Body of pancreas (tissue), 4 donors: ENCODE data around the gene STAG2. TPM values are rescaled to one million over a fixed set of nuclear protein-coding genes. Genes with fewer than 3 reads are reported as not detected.

Source experiments
- ATAC-seq: fragments of 150-250 bp; one replicate; pipeline ENCODE4 v1.9.1; 2016
- DNase-seq, 4 donors: peaks; one replicate each; pipeline ENCODE4 v3.0.0-alpha.2; 2019
- H3K27ac ChIP-seq, 4 donors: fragments of 200-600 bp; sonication (generic); 1 replicate in 3 of 4; 2 replicates in 1 of 4; pipeline versions ENCODE4 v1.5.1 to v1.6.1; 2016 to 2019; ENCODE audit warnings: mild to moderate bottlenecking in 1 of 4, mixed read lengths in 1 of 4, moderate library complexity in 1 of 4
- H3K27me3 ChIP-seq, 2 donors: fragments of 200-600 bp; sonication (generic); one replicate each; pipeline ENCODE4 v1.6.0; 2016; ENCODE audit warnings: mild to moderate bottlenecking in 1 of 2
- H3K36me3 ChIP-seq, 2 donors: fragments of 200-600 bp; sonication (generic); replicated peaks in 1 of 2; 2 replicates each; pipeline ENCODE4 v1.5.1; 2016; ENCODE audit warnings: low read depth in 2 of 2; ENCODE audit not compliant: insufficient read depth in 1 of 2
- H3K4me1 ChIP-seq: fragments of 200-600 bp; sonication (generic); one replicate; pipeline ENCODE4 v1.6.0; 2016
- H3K4me3 ChIP-seq, 2 donors: fragments of 200-600 bp; sonication (generic); 1 replicate in 1 of 2; 2 replicates in 1 of 2; pipeline ENCODE4 v1.5.1; 2016 to 2019
- H3K9me3 ChIP-seq, 3 donors: fragments of 200-600 bp; sonication (generic); 1 replicate in 2 of 3; 2 replicates in 1 of 3; pipeline ENCODE4 v1.5.1; 2016
- POLR2A ChIP-seq, 3 donors: fragments of 450-650 bp; IDR thresholded peaks; one replicate each; pipeline ENCODE4 v1.6.1; 2016; ENCODE audit warnings: antibody characterized with exemption in 3 of 3, mild to moderate bottlenecking in 2 of 3
- WGBS, 2 donors: methylation state at CpG; one replicate each; pipeline ENCODE4 v1.1.5; 2017; 5-methylcytosine and 5-hydroxymethylcytosine counted together
- intact Hi-C: fragments of 100-400 bp; cut with DNase I; formaldehyde crosslinking; loops from one replicate; pipeline ENCODE4 v1.15.1; 2023
- total RNA-seq, 2 donors: library from RNA; depleted of rRNA; stranded (reverse); fragments of >200 nt; gene quantifications; one replicate each; pipeline ENCODE4 v1.1.0, GENCODE V29; 2016
- TF ChIP-seq, protein P1 (sequence below), 7 experiments: fragments of 450-650 bp in 4 of 7; fragments of 200-600 bp in 3 of 7; sonication (generic) in 3 of 7; IDR thresholded peaks; one replicate each; pipeline ENCODE4 v1.5.1; 2016 to 2019; ENCODE audit warnings: antibody characterized with exemption in 7 of 7

STAG2 gene
- total RNA-seq, 2 donors from 2014 or later, result 26.4 to 39.2 TPM

DNA sequence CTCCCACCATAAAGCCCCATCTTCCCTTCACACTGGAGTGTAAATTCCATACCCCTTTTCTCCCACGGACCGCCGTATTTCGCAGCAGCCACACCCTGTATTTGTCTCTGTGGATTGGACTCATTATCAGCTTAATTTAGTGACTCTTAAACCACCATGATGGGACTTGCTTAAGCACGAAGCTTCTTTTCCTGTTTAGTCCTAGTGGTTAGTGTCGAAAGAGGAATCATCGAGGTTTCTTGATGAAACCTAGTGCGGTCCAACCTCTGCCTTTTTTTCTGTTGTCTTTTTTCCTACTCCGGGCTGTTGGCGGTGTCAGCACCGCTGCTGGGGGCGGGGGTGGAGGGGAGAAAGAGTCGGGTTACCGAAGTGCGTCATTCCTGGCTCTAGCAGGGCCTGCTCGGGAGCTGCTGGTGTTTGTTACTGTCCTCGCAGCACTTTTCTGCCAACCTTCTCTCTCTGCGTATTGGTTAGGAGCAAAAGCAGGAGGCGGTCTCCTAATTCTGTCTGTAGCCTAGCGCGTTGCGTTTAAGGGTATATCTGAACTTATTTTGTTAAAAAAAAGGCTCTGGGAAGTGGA lies 1.4 kb downstream of the STAG2 start:
- peak overlapping the region in 1 of 2 donors; percentile 43 for H3K4me3 ChIP-seq
- H3K4me1 ChIP-seq, result peaks cover 5% of the 10 kb centered on the region
- ATAC-seq (peak; percentile 77), DNase-seq (peak; percentile 88 to 95 (median 92))
- H3K9me3 ChIP-seq, result no peaks in the 10 kb centered on the region
- H3K36me3 ChIP-seq, result no peaks in the 10 kb centered on the region
- 0 to 1% methylated on average over 16 to 21 of the region's 22 CpGs for WGBS, 2 donors
- peak overlapping the region; percentile 95 to 98 (median 98) for H3K27ac ChIP-seq
- intact Hi-C loops, result no loop called here
- H3K27me3 ChIP-seq, result no peaks in the 10 kb centered on the region
- TF ChIP-seq, protein P1, sequence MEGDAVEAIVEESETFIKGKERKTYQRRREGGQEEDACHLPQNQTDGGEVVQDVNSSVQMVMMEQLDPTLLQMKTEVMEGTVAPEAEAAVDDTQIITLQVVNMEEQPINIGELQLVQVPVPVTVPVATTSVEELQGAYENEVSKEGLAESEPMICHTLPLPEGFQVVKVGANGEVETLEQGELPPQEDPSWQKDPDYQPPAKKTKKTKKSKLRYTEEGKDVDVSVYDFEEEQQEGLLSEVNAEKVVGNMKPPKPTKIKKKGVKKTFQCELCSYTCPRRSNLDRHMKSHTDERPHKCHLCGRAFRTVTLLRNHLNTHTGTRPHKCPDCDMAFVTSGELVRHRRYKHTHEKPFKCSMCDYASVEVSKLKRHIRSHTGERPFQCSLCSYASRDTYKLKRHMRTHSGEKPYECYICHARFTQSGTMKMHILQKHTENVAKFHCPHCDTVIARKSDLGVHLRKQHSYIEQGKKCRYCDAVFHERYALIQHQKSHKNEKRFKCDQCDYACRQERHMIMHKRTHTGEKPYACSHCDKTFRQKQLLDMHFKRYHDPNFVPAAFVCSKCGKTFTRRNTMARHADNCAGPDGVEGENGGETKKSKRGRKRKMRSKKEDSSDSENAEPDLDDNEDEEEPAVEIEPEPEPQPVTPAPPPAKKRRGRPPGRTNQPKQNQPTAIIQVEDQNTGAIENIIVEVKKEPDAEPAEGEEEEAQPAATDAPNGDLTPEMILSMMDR (IDR thresholded peaks at IDR 0.05), result peak in 1 of 7 experiments; percentile 10
- peak; percentile 61 to 90 (median 85) for TF ChIP-seq POLR2A (IDR thresholded peaks at IDR 0.05)

DNA sequence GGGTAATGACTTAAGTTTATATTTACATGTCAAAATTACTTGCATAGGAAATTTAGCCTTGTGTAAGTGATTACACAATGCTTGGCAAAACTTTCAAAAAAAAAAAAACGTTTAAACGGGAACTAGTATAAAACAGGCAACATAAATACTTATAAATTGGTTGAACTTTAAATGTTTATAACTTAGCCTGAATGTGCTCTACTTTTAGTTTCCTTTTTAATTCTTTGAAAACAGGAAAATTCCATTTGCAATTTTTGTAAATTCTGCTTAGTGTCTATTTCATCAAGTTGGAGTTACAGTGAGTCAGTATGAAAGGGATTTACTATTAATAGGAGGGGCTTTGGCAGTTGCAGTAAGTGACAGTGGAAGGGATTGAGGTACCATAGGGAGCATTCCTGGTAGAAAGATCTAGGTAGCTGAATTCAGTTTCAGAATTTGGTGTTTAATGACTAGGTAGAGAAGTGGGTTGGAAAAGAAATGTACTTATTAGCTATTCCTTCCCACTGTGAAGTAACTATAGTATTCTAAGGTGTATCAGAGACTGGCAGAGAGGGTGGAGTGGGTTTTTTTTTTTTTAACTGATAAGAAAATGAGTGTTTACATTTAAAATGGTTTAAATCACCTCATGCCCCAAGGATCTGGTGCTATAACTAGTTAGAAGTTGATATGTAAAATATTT lies 2.8 kb downstream of the STAG2 start:
- H3K9me3 ChIP-seq, result no peaks in the 10 kb centered on the region
- intact Hi-C loops, result no loop called here
- peak overlapping the region in 3 of 4 donors; percentile 98 for H3K27ac ChIP-seq
- H3K4me1 ChIP-seq, result peaks cover 5% of the 10 kb centered on the region
- H3K36me3 ChIP-seq, result no peaks in the 10 kb centered on the region
- no peak for ATAC-seq
- WGBS, 2 donors, result 0% methylated on average over 2 of the region's 2 CpGs
- H3K4me3 ChIP-seq, result no peak overlapping the region
- no peak for DNase-seq
- no peaks in the 10 kb centered on the region for H3K27me3 ChIP-seq
- TF ChIP-seq, protein P1 (IDR thresholded peaks at IDR 0.05), result no peak
- no peak for TF ChIP-seq POLR2A (IDR thresholded peaks at IDR 0.05)

DNA sequence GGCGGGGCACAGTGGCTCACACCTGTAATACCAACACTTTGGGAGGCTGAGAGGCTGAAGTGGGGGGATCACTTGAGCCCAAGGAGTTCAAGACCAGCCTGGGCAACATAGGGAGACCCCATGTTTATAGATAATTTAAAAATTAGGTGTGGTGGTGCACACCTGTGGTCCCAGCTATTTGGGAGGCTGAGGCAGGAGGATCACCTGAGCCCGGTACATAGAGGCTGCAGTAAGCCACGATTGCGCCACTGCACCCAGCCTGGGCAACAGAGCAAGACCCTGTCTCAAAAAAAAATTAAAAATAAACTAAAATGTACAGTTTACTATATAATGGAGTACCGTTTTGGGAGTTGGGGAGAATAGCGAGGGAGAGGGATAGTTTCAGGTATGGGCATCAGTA lies 4.2 kb downstream of the STAG2 start:
- no peak for ATAC-seq

DNA sequence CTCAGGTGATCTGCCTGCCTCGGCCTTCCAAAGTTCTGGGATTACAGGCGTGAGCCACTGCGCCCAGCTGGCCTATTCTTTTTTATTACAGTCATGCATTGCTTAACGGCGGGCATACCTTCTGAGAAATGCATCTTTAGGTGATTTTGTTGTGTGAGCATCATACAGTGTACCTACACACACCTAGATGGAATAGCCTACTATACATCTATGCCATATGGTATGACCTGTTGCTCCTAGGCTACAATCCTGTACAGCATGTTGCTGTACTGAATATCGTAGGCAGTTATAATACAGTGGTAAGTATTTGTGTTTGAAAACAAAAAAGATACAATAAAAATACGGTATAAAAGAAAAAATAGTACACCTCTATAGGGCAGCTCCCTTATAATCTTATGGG lies 6.0 kb downstream of the STAG2 start:
- TF ChIP-seq, protein P1 (IDR thresholded peaks at IDR 0.05), result no peak
- no peak for TF ChIP-seq POLR2A (IDR thresholded peaks at IDR 0.05)

More for the DNA sequence above, 4.2 kb downstream of the STAG2 start:
- peaks cover 5% of the 10 kb centered on the region for H3K4me1 ChIP-seq
- H3K27me3 ChIP-seq, result no peaks in the 10 kb centered on the region
- H3K27ac ChIP-seq, result no peak overlapping the region
- no peak for DNase-seq
- intact Hi-C loops, result no loop called here
- H3K4me3 ChIP-seq, result no peak overlapping the region
- H3K9me3 ChIP-seq, result no peaks in the 10 kb centered on the region
- WGBS, 2 donors, result 88 to 94% methylated on average over 4 to 5 of the region's 6 CpGs
- TF ChIP-seq, protein P1 (IDR thresholded peaks at IDR 0.05), result no peak
- TF ChIP-seq POLR2A (IDR thresholded peaks at IDR 0.05), result no peak
- no peaks in the 10 kb centered on the region for H3K36me3 ChIP-seq

More for the DNA sequence above, 6.0 kb downstream of the STAG2 start:
- 91 to 95% methylated on average over 4 to 7 of the region's 7 CpGs for WGBS, 2 donors
- Histone ChIP-seq H3K4me1 (peaks cover 17% of the 10 kb centered on the region), H3K9me3 (no peaks in the 10 kb centered on the region), H3K27ac (no peak overlapping the region), H3K27me3 (no peaks in the 10 kb centered on the region), H3K4me3 (no peak overlapping the region), H3K36me3 (no peaks in the 10 kb centered on the region)
- intact Hi-C loops, result no loop called here
- ATAC-seq (no peak), DNase-seq (no peak)
